Astrocyte of the spinal cord (primary cell): ENCODE data around the gene SATB1.

Source experiments
- DNase-seq: peaks from one replicate; pipeline ENCODE4 v3.0.0; 2011; ENCODE audit warnings: low read depth, low spot score
- H3K4me3 ChIP-seq: 2 replicates; pipeline ENCODE4 v1.5.1; 2011; ENCODE audit warnings: low read depth, mild to moderate bottlenecking, low read length, moderate library complexity
- in situ Hi-C: cut with HindIII; loops from 2 replicates; pipeline ENCODE4 v1.10.0; 2017; ENCODE audit warnings: low sequenced_read_pairs
- TF ChIP-seq, protein P1 (sequence below): IDR thresholded peaks from 2 replicates; pipeline ENCODE4 v1.5.1; 2012; ENCODE audit warnings: low read depth, mild to moderate bottlenecking, low read length, inconsistent platforms

The SATB1 gene

DNA sequence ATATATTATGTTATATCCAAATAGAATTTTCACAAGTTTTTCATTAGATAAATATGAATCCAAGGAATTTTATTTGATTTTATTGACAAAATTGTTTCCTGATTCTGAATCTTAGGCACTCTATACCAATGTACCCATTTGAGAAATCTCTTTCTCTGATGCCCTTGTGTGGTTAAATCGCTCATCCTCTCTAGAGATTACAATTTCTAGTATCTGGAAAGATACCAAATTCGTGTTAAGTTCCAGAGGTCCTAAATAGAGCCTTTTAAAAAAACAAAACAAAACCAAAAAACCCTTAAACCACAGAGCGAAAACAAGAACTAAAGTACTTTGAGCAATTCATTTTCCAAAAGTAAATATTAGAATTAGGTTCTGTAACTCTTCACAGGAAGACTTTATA is 20.0 kb downstream of the SATB1 start:
- in situ Hi-C loops: no loop called here
- TF ChIP-seq, protein P1, sequence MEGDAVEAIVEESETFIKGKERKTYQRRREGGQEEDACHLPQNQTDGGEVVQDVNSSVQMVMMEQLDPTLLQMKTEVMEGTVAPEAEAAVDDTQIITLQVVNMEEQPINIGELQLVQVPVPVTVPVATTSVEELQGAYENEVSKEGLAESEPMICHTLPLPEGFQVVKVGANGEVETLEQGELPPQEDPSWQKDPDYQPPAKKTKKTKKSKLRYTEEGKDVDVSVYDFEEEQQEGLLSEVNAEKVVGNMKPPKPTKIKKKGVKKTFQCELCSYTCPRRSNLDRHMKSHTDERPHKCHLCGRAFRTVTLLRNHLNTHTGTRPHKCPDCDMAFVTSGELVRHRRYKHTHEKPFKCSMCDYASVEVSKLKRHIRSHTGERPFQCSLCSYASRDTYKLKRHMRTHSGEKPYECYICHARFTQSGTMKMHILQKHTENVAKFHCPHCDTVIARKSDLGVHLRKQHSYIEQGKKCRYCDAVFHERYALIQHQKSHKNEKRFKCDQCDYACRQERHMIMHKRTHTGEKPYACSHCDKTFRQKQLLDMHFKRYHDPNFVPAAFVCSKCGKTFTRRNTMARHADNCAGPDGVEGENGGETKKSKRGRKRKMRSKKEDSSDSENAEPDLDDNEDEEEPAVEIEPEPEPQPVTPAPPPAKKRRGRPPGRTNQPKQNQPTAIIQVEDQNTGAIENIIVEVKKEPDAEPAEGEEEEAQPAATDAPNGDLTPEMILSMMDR: no peak
- no peak overlapping the region for H3K4me3 ChIP-seq
- DNase-seq: no peak

DNA sequence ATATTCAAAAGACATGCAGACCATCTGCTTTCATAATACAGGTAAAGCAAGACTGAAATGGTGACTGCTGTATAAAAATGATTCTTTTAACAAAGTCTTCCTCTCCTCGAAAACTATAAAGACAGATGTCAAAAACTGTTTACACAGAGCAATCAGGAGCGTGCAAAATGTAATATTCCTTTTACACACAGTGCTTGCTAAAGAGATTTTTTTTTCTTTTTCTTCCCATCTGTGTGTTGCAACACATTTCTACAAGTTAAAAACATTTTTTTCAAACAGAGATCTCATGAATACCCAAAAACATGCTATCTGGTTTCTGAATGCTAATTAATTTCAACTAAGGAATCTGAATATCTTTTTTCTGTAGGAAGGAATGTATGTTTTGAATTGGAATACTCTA is 22.1 kb downstream of the SATB1 start:
- no peak overlapping the region for H3K4me3 ChIP-seq
- in situ Hi-C loops: no loop called here
- TF ChIP-seq, protein P1: no peak
- DNase-seq: no peak

DNA sequence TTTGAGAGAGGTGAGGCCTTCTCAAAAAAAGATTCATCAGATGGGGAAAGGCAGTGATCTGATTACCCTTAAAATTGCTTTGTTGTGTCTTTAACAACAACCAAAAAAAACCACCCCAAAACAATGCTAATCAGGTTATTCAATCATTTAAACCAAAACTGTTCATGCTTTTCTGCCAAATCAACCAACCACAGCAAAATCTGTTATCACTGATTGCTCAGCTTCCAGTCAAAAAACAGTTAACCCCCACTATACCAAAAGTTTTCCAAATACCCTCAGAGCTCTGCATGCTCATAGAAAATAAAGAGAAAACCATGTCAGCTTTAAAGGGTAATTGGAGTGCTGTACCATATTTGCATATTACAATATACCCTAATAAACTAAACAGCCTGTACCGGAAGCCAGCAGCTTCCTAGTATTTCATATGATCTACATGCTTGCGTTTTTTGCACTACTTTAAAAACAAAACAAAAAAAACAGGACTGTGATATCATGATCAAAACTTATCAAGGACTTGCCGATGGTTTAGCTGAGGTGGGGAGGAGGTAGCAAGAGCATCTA is 22.8 kb downstream of the SATB1 start:
- in situ Hi-C loops: no loop called here
- DNase-seq: no peak
- TF ChIP-seq, protein P1: no peak
- no peak overlapping the region for H3K4me3 ChIP-seq

DNA sequence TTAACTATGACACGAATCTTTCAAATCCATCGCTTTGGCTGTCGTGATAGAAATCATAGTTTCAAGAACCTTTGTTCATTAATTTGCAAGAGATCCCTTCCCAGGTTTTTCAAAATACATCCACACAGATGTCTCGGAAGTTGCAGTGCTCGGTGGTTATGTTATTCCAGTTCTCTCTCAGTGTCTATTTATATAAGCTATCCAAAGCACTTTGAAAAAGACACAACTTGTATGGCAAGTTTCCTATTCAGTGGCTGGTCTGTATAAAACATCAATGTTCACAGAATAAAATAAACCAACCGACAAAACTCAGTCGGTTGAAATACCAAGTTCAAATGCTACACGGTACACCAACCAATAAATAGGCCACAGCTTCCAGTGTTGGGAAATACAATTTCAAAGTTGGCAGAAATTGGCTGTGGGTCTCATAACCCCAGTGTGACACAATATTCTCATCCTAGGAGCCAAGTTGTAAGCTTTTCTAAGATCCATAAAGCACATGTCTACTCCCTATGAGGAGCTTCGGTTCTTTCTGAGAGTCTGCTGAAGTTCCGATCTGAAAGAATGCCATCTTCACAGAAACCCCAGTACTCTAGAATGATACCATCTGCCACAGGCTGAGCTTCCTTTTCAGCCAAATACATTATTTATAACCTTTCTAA is 23.7 kb downstream of the SATB1 start:
- no peak for DNase-seq
- in situ Hi-C loops: no loop called here
- TF ChIP-seq, protein P1: no peak
- no peak overlapping the region for H3K4me3 ChIP-seq

DNA sequence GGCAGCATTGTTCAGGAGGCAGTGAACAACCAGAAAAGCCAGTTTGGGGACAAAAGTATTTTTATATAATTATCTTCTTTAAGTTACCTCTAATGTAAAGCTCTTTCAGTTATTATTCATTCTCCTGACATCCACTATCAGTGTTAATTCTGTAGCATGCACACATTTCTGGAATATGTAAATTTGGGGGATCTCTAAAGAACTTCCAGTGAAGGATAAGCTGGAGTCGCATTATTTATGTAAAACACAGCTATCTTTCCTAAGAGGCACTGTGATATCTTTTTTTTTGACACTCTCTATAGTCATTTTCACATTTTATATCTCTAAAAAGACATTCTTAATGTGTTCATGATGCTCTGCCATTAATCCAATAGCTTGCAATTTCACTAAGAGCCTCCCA is 26.7 kb downstream of the SATB1 start:
- in situ Hi-C loops: no loop called here
- DNase-seq: no peak
- no peak overlapping the region for H3K4me3 ChIP-seq
- TF ChIP-seq, protein P1: no peak

DNA sequence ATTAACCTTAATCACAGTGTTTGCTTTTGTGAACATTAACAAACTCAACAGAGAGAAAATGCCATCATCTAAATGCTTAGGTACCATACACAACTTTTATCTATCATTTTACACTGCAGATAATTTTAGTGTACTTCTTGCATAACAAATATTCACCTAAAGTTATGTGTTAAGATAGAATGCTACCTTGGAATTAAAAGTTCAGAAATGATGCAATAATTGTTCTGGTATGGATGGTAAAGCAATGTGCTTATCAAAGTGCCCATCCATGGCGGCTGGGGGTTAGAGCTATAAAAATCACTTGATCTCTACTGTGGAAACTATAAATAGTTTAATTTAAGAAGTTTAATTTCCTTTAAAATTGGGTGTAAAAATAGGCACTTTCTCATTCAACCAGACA is 28.7 kb downstream of the SATB1 start:
- H3K4me3 ChIP-seq: no peak overlapping the region
- in situ Hi-C loops: no loop called here
- TF ChIP-seq, protein P1: no peak
- no peak for DNase-seq
